Stomach (tissue), 9 donors: Measurements from ENCODE around the gene FOXN3. TPM values are rescaled to one million over a fixed set of nuclear protein-coding genes. Genes with fewer than 3 reads are reported as not detected.

Experiments
- DNase-seq, 2 donors: peaks; one replicate each; pipeline versions ENCODE4 v3.0.0 to v3.0.0-alpha.2; 2013 to 2019
- H3K27ac ChIP-seq, 5 donors: fragments of 200-600 bp in 4 of 5; sonication (generic) in 4 of 5; one replicate each; pipeline ENCODE4 v1.5.1; 2013 to 2019; ENCODE audit warnings: mild to moderate bottlenecking in 1 of 5, moderate library complexity in 1 of 5
- H3K27me3 ChIP-seq, 3 donors: fragments of 200-600 bp; sonication (generic); one replicate each; pipeline ENCODE4 v1.5.1; 2017 to 2019; ENCODE audit warnings: mixed run types in 1 of 3
- H3K36me3 ChIP-seq, 4 donors: fragments of 200-600 bp; sonication (generic); 1 replicate in 3 of 4; 2 replicates in 1 of 4; pipeline ENCODE4 v1.5.1; 2016 to 2019
- H3K4me1 ChIP-seq, 4 donors: fragments of 200-600 bp; sonication (generic); one replicate each; pipeline ENCODE4 v1.5.1; 2016 to 2019
- H3K4me3 ChIP-seq, 4 donors: fragments of 200-600 bp; sonication (generic) in 3 of 4; one replicate each; pipeline ENCODE4 v1.5.1; 2016 to 2019; ENCODE audit warnings: mild to moderate bottlenecking in 1 of 4
- H3K9me3 ChIP-seq, 4 donors: fragments of 200-600 bp; sonication (generic); one replicate each; pipeline ENCODE4 v1.5.1; 2016 to 2019
- CTCF ChIP-seq, 7 experiments: fragments of 450-650 bp in 4 of 7; fragments of 200-600 bp in 3 of 7; sonication (generic) in 3 of 7; IDR thresholded peaks; one replicate each; pipeline ENCODE4 v1.5.1; 2016 to 2019; ENCODE audit warnings: antibody characterized with exemption in 7 of 7, control low read depth in 2 of 7, mild to moderate bottlenecking in 1 of 7
- EP300 ChIP-seq: sonication (generic); formaldehyde crosslinking; IDR thresholded peaks from one replicate; pipeline ENCODE4 v1.6.1; 2017; ENCODE audit warnings: antibody characterized with exemption
- POLR2A ChIP-seq, 4 donors: fragments of 450-650 bp; IDR thresholded peaks; one replicate each; pipeline ENCODE4 v1.6.1; 2016; ENCODE audit warnings: antibody characterized with exemption in 4 of 4, control low read depth in 2 of 4, mild to moderate bottlenecking in 1 of 4, moderate library complexity in 1 of 4
- POLR2AphosphoS5 ChIP-seq, 3 donors: sonication (generic); formaldehyde crosslinking; IDR thresholded peaks; one replicate each; pipeline ENCODE4 v1.6.1; 2016; ENCODE audit warnings: antibody characterized with exemption in 3 of 3
- WGBS, 5 donors: extraction: QIAGEN DNeasy Blood & Tissue Kit in 3 of 5; methylation state at CpG; one replicate each; pipeline versions ENCODE4 v1.1.5 to v1.1.7; 2013 to 2018; 5-methylcytosine and 5-hydroxymethylcytosine counted together
- intact Hi-C: fragments of 100-400 bp; cut with DNase I; formaldehyde crosslinking; loops from one replicate; pipeline ENCODE4 v1.15.1; 2023; ENCODE audit warnings: low total_unique reads
- polyA plus RNA-seq, 3 donors: library from polyadenylated mRNA; stranded (reverse); fragments of 200-250 nt; gene quantifications; one replicate each; pipeline ENCODE4 v1.2.3, GENCODE V29; 2013
- total RNA-seq, 5 donors: library from RNA; depleted of rRNA; stranded (reverse); fragments of >200 nt; gene quantifications; one replicate each; pipeline versions ENCODE4 v1.1.0 to v1.2.3, GENCODE V29; 2014 to 2016
- donor health status: healthy with polysubstance abuse.
- donor health status: Bipolar disorder and iron deficiency.
- donor health status: healthy.

Gene FOXN3
- total and polyA plus RNA-seq, 8 donors = 12.5 to 126 (median 56.6) TPM

- no peaks in the 10 kb centered on the region for H3K36me3 ChIP-seq
- intact Hi-C loops = no loop called here
- 84 to 88% (median 87%) methylated on average over 11 of the region's 11 CpGs for WGBS, 5 donors
- peaks cover 0 to 20% (median 3%) of the 10 kb centered on the region in 4 donors for H3K4me1 ChIP-seq
- no peak overlapping the region for H3K4me3 ChIP-seq
- no peaks in the 10 kb centered on the region for H3K27me3 ChIP-seq
- no peak for DNase-seq
- no peak overlapping the region for H3K27ac ChIP-seq
- H3K9me3 ChIP-seq = no peaks in the 10 kb centered on the region
- TF ChIP-seq POLR2A (IDR thresholded peaks at IDR 0.05) (no peak), POLR2AphosphoS5 (IDR thresholded peaks at IDR 0.05) (no peak), EP300 (no peak), CTCF (IDR thresholded peaks at IDR 0.05) (no peak)
Observed at GRCh38 chr14:89440986-89441909, 24.2 kb upstream of the FOXN3 start.

GRCh38 chr14:89435892-89436656, 19.0 kb upstream of the FOXN3 start:
- no peak for TF ChIP-seq POLR2AphosphoS5 (IDR thresholded peaks at IDR 0.05)
- TF ChIP-seq EP300 = no peak
- TF ChIP-seq CTCF (IDR thresholded peaks at IDR 0.05) = no peak
- no peak for TF ChIP-seq POLR2A (IDR thresholded peaks at IDR 0.05)
- Histone ChIP-seq H3K9me3 (no peaks in the 10 kb centered on the region), H3K27ac (no peak overlapping the region), H3K36me3 (no peaks in the 10 kb centered on the region), H3K4me1 (peaks cover 3 to 6% (median 4%) of the 10 kb centered on the region in 4 donors), H3K27me3 (no peaks in the 10 kb centered on the region), H3K4me3 (no peak overlapping the region)
- intact Hi-C loops = no loop called here
- 78 to 86% (median 83%) methylated on average over 15 of the region's 15 CpGs for WGBS, 5 donors
- no peak for DNase-seq

- Histone ChIP-seq H3K9me3 (no peaks in the 10 kb centered on the region), H3K27ac (no peak overlapping the region), H3K36me3 (no peaks in the 10 kb centered on the region), H3K4me1 (peaks cover 7 to 11% (median 10%) of the 10 kb centered on the region in 4 donors), H3K4me3 (no peak overlapping the region), H3K27me3 (no peaks in the 10 kb centered on the region)
- no peak for DNase-seq
- 88 to 95% (median 92%) methylated on average over 7 of the region's 7 CpGs for WGBS, 5 donors
- intact Hi-C loops = no loop called here
- TF ChIP-seq POLR2AphosphoS5 (IDR thresholded peaks at IDR 0.05) (no peak), POLR2A (IDR thresholded peaks at IDR 0.05) (no peak), CTCF (IDR thresholded peaks at IDR 0.05) (no peak), EP300 (no peak)
Observed at GRCh38 chr14:89435492-89435891, 18.5 kb upstream of the FOXN3 start.

DNA sequence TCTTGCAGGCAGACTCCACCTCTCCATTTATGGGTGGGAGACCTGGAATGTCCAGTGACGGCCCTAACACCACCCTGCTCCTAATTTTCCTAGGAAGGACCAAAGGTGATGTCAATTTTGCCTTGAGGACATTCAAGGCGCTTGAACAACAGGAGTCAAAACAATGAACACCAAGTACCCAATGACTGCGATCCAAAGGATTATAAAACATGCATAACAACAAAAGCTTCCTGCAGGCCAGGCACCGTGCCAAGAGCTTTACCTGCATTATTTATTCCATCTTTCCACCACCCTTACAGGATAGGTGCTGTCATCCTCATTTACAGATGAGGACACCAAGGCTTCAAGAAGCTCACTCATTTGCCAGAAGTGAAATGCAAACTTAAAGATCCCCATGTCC, 15.2 kb upstream of the FOXN3 start:
- H3K4me1 ChIP-seq = peaks cover 26 to 43% (median 34%) of the 10 kb centered on the region in 4 donors
- TF ChIP-seq CTCF (IDR thresholded peaks at IDR 0.05) (no peak), POLR2A (IDR thresholded peaks at IDR 0.05) (no peak), EP300 (no peak), POLR2AphosphoS5 (IDR thresholded peaks at IDR 0.05) (no peak)
- 84 to 92% (median 90%) methylated on average over 4 of the region's 4 CpGs for WGBS, 5 donors
- intact Hi-C loops = no loop called here
- no peaks in the 10 kb centered on the region for H3K9me3 ChIP-seq
- no peaks in the 10 kb centered on the region for H3K36me3 ChIP-seq
- H3K27me3 ChIP-seq = no peaks in the 10 kb centered on the region
- no peak for DNase-seq
- H3K27ac ChIP-seq = no peak overlapping the region
- no peak overlapping the region for H3K4me3 ChIP-seq
